Nephron (organoid): ENCODE results near the gene KCTD14.

Experiments used
- H3K27ac Mint-ChIP-seq, 3 experiments: 2 replicates each; pipeline ENCODE4 v1.8.0; 2020; ENCODE audit warnings: mixed read lengths in 3 of 3, mild to moderate bottlenecking in 2 of 3, moderate library complexity in 1 of 3
- H3K27me3 Mint-ChIP-seq: 2 replicates; pipeline ENCODE4 v1.8.0; 2021; ENCODE audit warnings: low read depth, mild to moderate bottlenecking, moderate library complexity, mixed read lengths
- H3K36me3 Mint-ChIP-seq: 2 replicates; pipeline ENCODE4 v1.8.0; 2020; ENCODE audit warnings: low read depth, mixed read lengths
- H3K4me1 Mint-ChIP-seq: 2 replicates; pipeline ENCODE4 v1.8.0; 2020; ENCODE audit warnings: mixed read lengths
- H3K4me3 Mint-ChIP-seq, 3 experiments: 2 replicates each; pipeline ENCODE4 v1.8.0; 2020; ENCODE audit warnings: mild to moderate bottlenecking in 3 of 3, mixed read lengths in 3 of 3, moderate library complexity in 2 of 3
- H3K9me3 Mint-ChIP-seq: 2 replicates; pipeline ENCODE4 v1.8.0; 2020; ENCODE audit warnings: mixed read lengths
- TF ChIP-seq, protein P1 (sequence below), 3 experiments: fragments of 200-600 bp; sonication (generic); IDR thresholded peaks; one replicate each; pipeline ENCODE4 v1.5.0; 2021; ENCODE audit warnings: antibody characterized with exemption in 3 of 3; ENCODE audit not compliant: unreplicated experiment in 3 of 3

The KCTD14 gene

DNA sequence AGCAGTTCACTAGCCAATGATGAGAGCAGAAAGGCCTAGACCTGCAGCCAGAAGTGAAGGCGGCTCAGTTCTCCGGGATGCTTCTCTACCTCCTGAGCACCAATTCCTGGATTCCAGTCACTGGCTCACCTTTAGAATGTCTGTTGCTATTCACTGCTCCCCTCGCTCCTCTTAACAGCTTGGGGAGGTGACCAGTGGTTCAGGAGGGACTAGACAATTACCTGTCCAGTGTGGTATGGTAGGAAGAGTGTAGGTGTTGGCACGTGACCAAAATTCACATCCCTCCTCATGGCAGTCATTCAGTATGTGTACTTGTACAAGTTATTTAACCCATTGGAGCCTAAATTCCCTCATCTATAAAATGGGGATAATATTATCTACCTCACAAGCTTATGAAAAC, 44.6 kb upstream of the KCTD14 start:
- no peak overlapping the region for H3K4me3 Mint-ChIP-seq
- H3K27ac Mint-ChIP-seq = no peak overlapping the region
- no peaks in the 10 kb centered on the region for H3K9me3 Mint-ChIP-seq
- TF ChIP-seq, protein P1, sequence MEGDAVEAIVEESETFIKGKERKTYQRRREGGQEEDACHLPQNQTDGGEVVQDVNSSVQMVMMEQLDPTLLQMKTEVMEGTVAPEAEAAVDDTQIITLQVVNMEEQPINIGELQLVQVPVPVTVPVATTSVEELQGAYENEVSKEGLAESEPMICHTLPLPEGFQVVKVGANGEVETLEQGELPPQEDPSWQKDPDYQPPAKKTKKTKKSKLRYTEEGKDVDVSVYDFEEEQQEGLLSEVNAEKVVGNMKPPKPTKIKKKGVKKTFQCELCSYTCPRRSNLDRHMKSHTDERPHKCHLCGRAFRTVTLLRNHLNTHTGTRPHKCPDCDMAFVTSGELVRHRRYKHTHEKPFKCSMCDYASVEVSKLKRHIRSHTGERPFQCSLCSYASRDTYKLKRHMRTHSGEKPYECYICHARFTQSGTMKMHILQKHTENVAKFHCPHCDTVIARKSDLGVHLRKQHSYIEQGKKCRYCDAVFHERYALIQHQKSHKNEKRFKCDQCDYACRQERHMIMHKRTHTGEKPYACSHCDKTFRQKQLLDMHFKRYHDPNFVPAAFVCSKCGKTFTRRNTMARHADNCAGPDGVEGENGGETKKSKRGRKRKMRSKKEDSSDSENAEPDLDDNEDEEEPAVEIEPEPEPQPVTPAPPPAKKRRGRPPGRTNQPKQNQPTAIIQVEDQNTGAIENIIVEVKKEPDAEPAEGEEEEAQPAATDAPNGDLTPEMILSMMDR (IDR thresholded peaks at IDR 0.05; ENCODE audit: unreplicated experiment in 3 of 3) = no peak
- peaks cover 6% of the 10 kb centered on the region for H3K4me1 Mint-ChIP-seq
- peaks cover 57% of the 10 kb centered on the region for H3K36me3 Mint-ChIP-seq
- H3K27me3 Mint-ChIP-seq = no peaks in the 10 kb centered on the region

GRCh38 chr11:78066471-78066870, 43.4 kb upstream of the KCTD14 start:
- TF ChIP-seq, protein P1 (IDR thresholded peaks at IDR 0.05; ENCODE audit: unreplicated experiment in 3 of 3) = no peak
- H3K27me3 Mint-ChIP-seq = no peaks in the 10 kb centered on the region
- peaks cover 47% of the 10 kb centered on the region for H3K36me3 Mint-ChIP-seq
- no peaks in the 10 kb centered on the region for H3K9me3 Mint-ChIP-seq
- peaks cover 6% of the 10 kb centered on the region for H3K4me1 Mint-ChIP-seq
- no peak overlapping the region for H3K27ac Mint-ChIP-seq
- H3K4me3 Mint-ChIP-seq = no peak overlapping the region

GRCh38 chr11:78065203-78065602, 42.1 kb upstream of the KCTD14 start:
- Mint-ChIP-seq H3K27me3 (no peaks in the 10 kb centered on the region), H3K4me1 (peaks cover 6% of the 10 kb centered on the region), H3K36me3 (peaks cover 37% of the 10 kb centered on the region), H3K27ac (no peak overlapping the region), H3K9me3 (no peaks in the 10 kb centered on the region), H3K4me3 (no peak overlapping the region)
- TF ChIP-seq, protein P1 (IDR thresholded peaks at IDR 0.05; ENCODE audit: unreplicated experiment in 3 of 3) = no peak

DNA sequence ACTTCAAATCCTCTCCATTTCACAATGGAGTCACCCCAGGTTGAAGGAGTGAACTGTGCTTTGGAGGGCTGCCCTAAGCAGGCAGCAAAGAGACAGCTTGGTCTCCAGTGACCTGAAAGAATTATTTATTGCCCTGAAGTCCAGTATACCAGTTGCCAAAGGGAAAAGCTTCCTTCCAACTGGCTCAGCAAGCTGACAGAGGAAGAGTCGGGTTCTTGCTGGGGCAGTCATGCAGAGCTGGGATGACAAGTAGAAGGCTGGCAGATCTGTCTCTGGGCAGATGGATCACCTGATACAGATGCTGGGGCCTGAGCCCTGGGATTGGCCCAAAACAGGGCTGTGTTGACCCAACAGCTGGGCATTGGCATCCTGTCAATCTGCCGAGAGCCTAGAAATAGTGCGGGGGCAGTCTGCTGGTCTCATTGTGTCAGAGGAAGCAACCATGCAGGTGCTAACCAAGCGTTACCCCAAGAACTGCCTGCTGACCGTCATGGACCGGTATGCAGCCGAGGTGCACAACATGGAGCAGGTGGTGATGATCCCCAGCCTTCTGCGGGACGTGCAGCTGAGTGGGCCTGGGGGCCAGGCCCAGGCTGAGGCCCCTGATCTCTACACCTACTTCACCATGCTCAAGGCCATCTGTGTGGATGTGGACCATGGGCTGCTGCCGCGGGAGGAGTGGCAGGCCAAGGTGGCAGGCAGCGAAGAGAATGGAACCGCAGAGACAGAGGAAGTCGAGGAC, 40.5 kb upstream of the KCTD14 start, which contains the start of gene THRSP:
THRSP (plus strand) TSS at position 422 of the 742 bp plus-strand sequence; CDS start at position 443, 21 bp downstream.
- H3K27ac Mint-ChIP-seq = no peak within 1 kb of the TSS
- no peaks in the 10 kb centered on the region for H3K9me3 Mint-ChIP-seq
- no peaks in the 10 kb centered on the region for H3K27me3 Mint-ChIP-seq
- H3K4me1 Mint-ChIP-seq = no peaks in the 10 kb centered on the region
- TF ChIP-seq, protein P1 (IDR thresholded peaks at IDR 0.05; ENCODE audit: unreplicated experiment in 3 of 3) = no peak
- no peak within 1 kb of the TSS for H3K4me3 Mint-ChIP-seq
- peaks cover 24% of the 10 kb centered on the region for H3K36me3 Mint-ChIP-seq

- H3K4me1 Mint-ChIP-seq = no peaks in the 10 kb centered on the region
- H3K4me3 Mint-ChIP-seq = no peak overlapping the region
- TF ChIP-seq, protein P1 (IDR thresholded peaks at IDR 0.05; ENCODE audit: unreplicated experiment in 3 of 3) = no peak
- peaks cover 18% of the 10 kb centered on the region for H3K36me3 Mint-ChIP-seq
- H3K9me3 Mint-ChIP-seq = no peaks in the 10 kb centered on the region
- H3K27me3 Mint-ChIP-seq = no peaks in the 10 kb centered on the region
- H3K27ac Mint-ChIP-seq = no peak overlapping the region
Measured at GRCh38 chr11:78062671-78063070, 39.6 kb upstream of the KCTD14 start.

DNA sequence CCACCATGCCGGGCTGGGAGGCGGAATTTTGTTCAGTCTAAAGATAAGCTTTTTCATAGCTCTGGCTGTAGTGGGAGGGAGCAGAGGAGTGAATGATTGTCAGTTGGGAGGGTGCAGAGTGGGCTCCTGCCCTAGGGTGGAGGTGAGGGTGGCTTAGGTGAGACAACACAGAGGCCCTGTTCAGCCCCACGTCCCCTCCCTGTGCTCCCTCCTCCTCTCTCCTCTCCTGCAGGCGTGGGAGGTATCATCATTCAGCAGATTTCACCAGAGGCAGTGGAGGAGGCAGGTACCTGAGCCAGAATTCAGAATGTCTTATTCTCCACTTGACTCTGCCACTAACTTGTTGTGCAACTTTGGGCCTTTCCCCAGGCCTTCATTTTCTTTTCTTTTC, 38.8 kb upstream of the KCTD14 start:
- no peaks in the 10 kb centered on the region for H3K4me1 Mint-ChIP-seq
- no peaks in the 10 kb centered on the region for H3K27me3 Mint-ChIP-seq
- TF ChIP-seq, protein P1 (IDR thresholded peaks at IDR 0.05; ENCODE audit: unreplicated experiment in 3 of 3) = no peak
- H3K4me3 Mint-ChIP-seq = no peak overlapping the region
- H3K36me3 Mint-ChIP-seq = peaks cover 12% of the 10 kb centered on the region
- H3K27ac Mint-ChIP-seq = peak overlapping the region in 1 of 3 experiments; percentile 58
- H3K9me3 Mint-ChIP-seq = no peaks in the 10 kb centered on the region
